IMR-90 (cell line): Measurements from ENCODE around the gene DKK2. TPM values are rescaled to one million over a fixed set of nuclear protein-coding genes. Genes with fewer than 3 reads are reported as not detected.

Experiments
- ATAC-seq: fragments of 200-7000 bp; cut with Tn5 transposase; 2 replicates; pipeline ENCODE4 v1.9.1; 2020; ENCODE audit warnings: low read depth, mild to moderate bottlenecking, moderate library complexity
- BruUV-seq: library from RNA; stranded (reverse); fragments of 400-500 nt; replicated peaks from 2 replicates; lab custom pipeline; 2021; lab: Mats Ljungman, UMichigan
- CTCF ChIA-PET: fragments of 300-600 bp; formaldehyde crosslinking; extraction: SDS; loops from one replicate; lab custom pipeline; 2021; ENCODE audit warnings: antibody characterized with exemption; lab: Yijun Ruan, JAX
- POLR2A ChIA-PET: fragments of 300-600 bp; sonication (Branson Sonifier 250); formaldehyde crosslinking; loops from one replicate; lab custom pipeline; 2022; ENCODE audit warnings: antibody characterized with exemption; ENCODE audit not compliant: unreplicated experiment; lab: Charles Lee
- DNase-seq: peaks from one replicate; pipeline ENCODE4 v3.0.0; 2013
- H2AFZ ChIP-seq: replicated peaks from 2 replicates; pipeline ENCODE3; 2013; ENCODE audit warnings: low read length, mild to moderate bottlenecking; ENCODE audit not compliant: poor library complexity
- H2AK5ac ChIP-seq: 2 replicates; pipeline ENCODE4 v1.6.1; 2013; ENCODE audit warnings: low read depth, low read length, inconsistent platforms
- H2AK9ac ChIP-seq: replicated peaks from 2 replicates; pipeline ENCODE3; 2013; ENCODE audit warnings: mild to moderate bottlenecking, low read depth, low read length, moderate library complexity; ENCODE audit not compliant: poor library complexity
- H2BK120ac ChIP-seq: 2 replicates; pipeline ENCODE4 v1.6.1; 2013; ENCODE audit warnings: low read depth, low read length, inconsistent platforms
- H2BK15ac ChIP-seq: 3 replicates; pipeline ENCODE4 v1.6.1; 2013; ENCODE audit warnings: low read depth, low read length, inconsistent platforms
- H2BK20ac ChIP-seq: 2 replicates; pipeline ENCODE4 v1.6.1; 2013; ENCODE audit warnings: low read depth, mild to moderate bottlenecking, inconsistent platforms, low read length, moderate library complexity
- H2BK5ac ChIP-seq: 2 replicates; pipeline ENCODE4 v1.6.1; 2013; ENCODE audit warnings: mild to moderate bottlenecking, low read depth, low read length, inconsistent platforms; ENCODE audit not compliant: poor library complexity, severe bottlenecking
- H3K14ac ChIP-seq: replicated peaks from 2 replicates; pipeline ENCODE4 v1.6.1; 2013; ENCODE audit warnings: low read depth, low read length, inconsistent platforms
- H3K18ac ChIP-seq: 2 replicates; pipeline ENCODE4 v1.6.1; 2013; ENCODE audit warnings: low read depth, low read length, control low read depth
- H3K23ac ChIP-seq: 2 replicates; pipeline ENCODE4 v1.6.1; 2013; ENCODE audit warnings: low read depth, low read length, inconsistent platforms
- H3K27ac ChIP-seq: 2 replicates; pipeline ENCODE4 v1.5.1; 2013; ENCODE audit warnings: mild to moderate bottlenecking, control low read depth, low read length; ENCODE audit not compliant: insufficient read depth
- H3K27me3 ChIP-seq: 2 replicates; pipeline ENCODE4 v1.6.1; 2013; ENCODE audit warnings: low read length; ENCODE audit not compliant: control insufficient read depth, insufficient read depth
- H3K36me3 ChIP-seq: 2 replicates; pipeline ENCODE4 v1.6.1; 2013; ENCODE audit warnings: low read length, mixed read lengths; ENCODE audit not compliant: control insufficient read depth, insufficient read depth
- H3K4ac ChIP-seq: 2 replicates; pipeline ENCODE4 v1.6.1; 2013; ENCODE audit warnings: low read depth, low read length, inconsistent platforms
- H3K4me1 ChIP-seq: 2 replicates; pipeline ENCODE4 v1.6.1; 2013; ENCODE audit warnings: low read length, mixed read lengths; ENCODE audit not compliant: control insufficient read depth, insufficient read depth
- H3K4me2 ChIP-seq: 2 replicates; pipeline ENCODE4 v1.6.1; 2013; ENCODE audit warnings: low read depth, mild to moderate bottlenecking, control low read depth, low read length, moderate library complexity
- H3K4me3 ChIP-seq: 2 replicates; pipeline ENCODE4 v1.5.1; 2013; ENCODE audit warnings: low read depth, mild to moderate bottlenecking, control low read depth, low read length, moderate library complexity; ENCODE audit not compliant: insufficient read depth
- H3K56ac ChIP-seq: 2 replicates; pipeline ENCODE4 v1.6.1; 2013; ENCODE audit warnings: low read length, inconsistent platforms; ENCODE audit not compliant: insufficient read depth; ENCODE audit errors: extremely low read depth
- H3K79me1 ChIP-seq, 2 experiments: 2 replicates each; pipeline ENCODE4 v1.6.1; 2013; ENCODE audit warnings: low read length in 2 of 2, inconsistent platforms in 1 of 2, low read depth in 1 of 2
- H3K9ac ChIP-seq: 2 replicates; pipeline ENCODE4 v1.6.1; 2013; ENCODE audit warnings: low read depth, low read length, control low read depth
- H3K9me1 ChIP-seq: 2 replicates; pipeline ENCODE4 v1.6.1; 2013; ENCODE audit warnings: low read length, inconsistent platforms; ENCODE audit not compliant: insufficient read depth
- H3K9me3 ChIP-seq: 2 replicates; pipeline ENCODE4 v1.6.1; 2013; ENCODE audit warnings: low read length; ENCODE audit not compliant: control insufficient read depth, insufficient read depth
- H4K20me1 ChIP-seq: 2 replicates; pipeline ENCODE4 v1.6.1; 2013; ENCODE audit warnings: low read length, inconsistent platforms; ENCODE audit not compliant: insufficient read depth
- H4K5ac ChIP-seq: 2 replicates; pipeline ENCODE4 v1.6.1; 2013; ENCODE audit warnings: mild to moderate bottlenecking, low read depth, low read length, control low read depth
- H4K8ac ChIP-seq, 2 experiments: 2 replicates each; pipeline ENCODE4 v1.6.1; 2013; ENCODE audit warnings: low read depth in 2 of 2, low read length in 2 of 2, control low read depth in 1 of 2, inconsistent platforms in 1 of 2
- H4K91ac ChIP-seq: 2 replicates; pipeline ENCODE4 v1.6.1; 2013; ENCODE audit warnings: low read depth, low read length, inconsistent platforms; ENCODE audit not compliant: insufficient read depth
- CEBPB ChIP-seq: IDR thresholded peaks from 2 replicates; pipeline ENCODE4 v1.6.1; 2012; ENCODE audit warnings: low read depth, low read length, improper control_type of control experiment
- CHD1 ChIP-seq: IDR thresholded peaks from 2 replicates; pipeline ENCODE4 v1.6.1; 2012; ENCODE audit warnings: low read depth, low read length, improper control_type of control experiment
- CTCF ChIP-seq: conservative IDR thresholded peaks from 2 replicates; pipeline ENCODE4 v1.5.1; 2012; ENCODE audit warnings: mild to moderate bottlenecking, low read depth, low read length, improper control_type of control experiment
- FOS ChIP-seq: fragments of 150-350 bp; IDR thresholded peaks from 2 replicates; pipeline ENCODE4 v1.6.1; 2016; ENCODE audit warnings: low read depth, low read length
- RAD21 ChIP-seq: IDR thresholded peaks from 2 replicates; pipeline ENCODE4 v1.6.1; 2012; ENCODE audit warnings: low read length, improper control_type of control experiment
- SMC3 ChIP-seq: fragments of 150-350 bp; IDR thresholded peaks from 2 replicates; pipeline ENCODE4 v1.6.1; 2016; ENCODE audit warnings: low read depth, mild to moderate bottlenecking, antibody characterized with exemption, low read length, moderate library complexity
- WGBS, 2 experiments: methylation state at CpG; one replicate each; pipeline versions ENCODE4 v1.1.5 to v1.1.7; 2013; ENCODE audit warnings: missing lambda C conversion rate in 2 of 2; ENCODE audit not compliant: insufficient read length in 1 of 2; ENCODE audit errors: extremely low coverage in 2 of 2; 5-methylcytosine and 5-hydroxymethylcytosine counted together
- dilution Hi-C: fragments of 300-500 bp; cut with HindIII; formaldehyde crosslinking; loops from one replicate; pipeline ENCODE4 v1.14.3; 2018; ENCODE audit warnings: low sequenced_read_pairs; ENCODE audit not compliant: unreplicated experiment
- in situ Hi-C: fragments of 300-500 bp; cut with MboI; formaldehyde crosslinking; loops from 3 replicates; pipeline ENCODE4 v1.14.3; 2019; ENCODE audit warnings: low sequenced_read_pairs, inconsistent platforms, mixed read lengths
- intact Hi-C: fragments of 100-400 bp; cut with micrococcal nuclease; formaldehyde crosslinking; loops from 2 replicates; pipeline ENCODE4 v1.10.0; 2022
- polyA plus RNA-seq, 3 experiments: library from polyadenylated mRNA; depleted of rRNA; stranded (reverse); fragments of >200 nt; gene quantifications; 2 replicates each; pipeline ENCODE4 v1.2.3, GENCODE V29; 2012; ENCODE audit warnings: low replicate concordance in 1 of 3
- total RNA-seq: library from RNA; depleted of rRNA; stranded (reverse); fragments of >200 nt; gene quantifications from 2 replicates; pipeline ENCODE4 v1.2.3, GENCODE V29; 2012

DKK2 gene
- total and polyA plus RNA-seq, 2 of the 4 experiments (the other 2 are of a cell fraction), result 0.39 to 0.72 TPM

- Histone ChIP-seq H4K5ac (no peak overlapping the region), H2BK120ac (no peak overlapping the region), H2BK5ac (no peak overlapping the region), H3K4me3 (no peak overlapping the region), H3K27me3 (no peaks in the 10 kb centered on the region), H3K4ac (no peak overlapping the region), H2AK9ac (no peak overlapping the region), H3K4me2 (no peak overlapping the region), H3K56ac (no peak overlapping the region), H3K9me1 (no peaks in the 10 kb centered on the region), H3K9me3 (no peaks in the 10 kb centered on the region), H2BK15ac (no peak overlapping the region), H3K23ac (no peak overlapping the region), H4K91ac (no peak overlapping the region), H3K18ac (no peak overlapping the region), H3K36me3 (no peaks in the 10 kb centered on the region), H2AK5ac (no peak overlapping the region), H4K20me1 (no peaks in the 10 kb centered on the region), H3K9ac (no peak overlapping the region), H3K4me1 (no peaks in the 10 kb centered on the region), H3K27ac (no peak overlapping the region), H3K14ac (no peak overlapping the region), H2BK20ac (no peak overlapping the region), H2AFZ (no peak overlapping the region), H3K79me1 (no peaks in the 10 kb centered on the region), H4K8ac (no peak overlapping the region)
- DNase-seq (peak; percentile 10), ATAC-seq (no peak)
- ChIA-PET CTCF (interaction anchor here (1.3 to 1.6 kb wide), 2 partner anchors 10 to 36 kb away, joined by 3 to 4 read pairs; no protein-coding TSS in a partner anchor), POLR2A (no interaction called here)
- no TSS peak for BruUV-seq
- no peak for TF ChIP-seq FOS
- peak; percentile 32; the same call in 1 of the 2 replicates for TF ChIP-seq SMC3
- no peak for TF ChIP-seq CHD1
- TF ChIP-seq CEBPB, result peak; percentile 21; the same call in 1 of the 2 replicates
- peak; percentile 48 for TF ChIP-seq CTCF
- TF ChIP-seq RAD21, result peak; percentile 43
- dilution Hi-C loops, result no loop called here
- intact Hi-C loops, result loop anchor here (5.0 to 10.0 kb wide), 4 partner anchors 332 to 684 kb away; no protein-coding TSS in a partner anchor
- no CpG with 5 or more reads among the region's 3 CpGs for WGBS, 2 experiments
- in situ Hi-C loops, result no loop called here
Observed at GRCh38 chr4:107050525-107051135, 14.5 kb upstream of the DKK2 start.
